Pancreas (tissue), 10 donors: Measurements from ENCODE around the gene DCC. TPM values are rescaled to one million over a fixed set of nuclear protein-coding genes. Genes with fewer than 3 reads are reported as not detected.

Source experiments
- ATAC-seq, 4 donors: fragments of 200-7000 bp; cut with Tn5 transposase; one replicate each; pipeline versions ENCODE4 v1.8.0 to v1.9.1; 2020; ENCODE audit warnings: mild to moderate bottlenecking in 4 of 4, moderate library complexity in 4 of 4
- DNase-seq, 6 donors: peaks; one replicate each; pipeline ENCODE4 v3.0.0-alpha.2; 2020
- FAIRE-seq: peaks from 2 replicates; lab custom pipeline; 2012; peaks lifted over from hg19 to GRCh38; lab: Jason Lieb, UNC
- H3K27ac ChIP-seq, 4 donors: fragments of 200-600 bp; sonication (generic); 1 replicate in 3 of 4; 2 replicates in 1 of 4; pipeline versions ENCODE4 v1.5.0 to v1.8.0; 2020
- H3K27me3 ChIP-seq, 4 donors: fragments of 200-600 bp; one replicate each; pipeline ENCODE4 v1.8.0; 2021
- H3K36me3 ChIP-seq, 3 donors: fragments of 200-600 bp; sonication (generic) in 1 of 3; one replicate each; pipeline versions ENCODE4 v1.5.0 to v1.8.0; 2020 to 2021
- H3K4me1 ChIP-seq, 3 donors: fragments of 200-600 bp; one replicate each; pipeline ENCODE4 v1.8.0; 2021
- H3K4me3 ChIP-seq, 4 donors: fragments of 200-600 bp; sonication (generic) in 2 of 4; one replicate each; pipeline versions ENCODE4 v1.5.0 to v1.8.0; 2020 to 2021
- H3K9me3 ChIP-seq, 4 donors: fragments of 200-600 bp; one replicate each; pipeline ENCODE4 v1.8.0; 2021
- CTCF ChIP-seq, 4 donors: fragments of 200-600 bp; sonication (generic) in 3 of 4; IDR thresholded peaks; one replicate each; pipeline versions ENCODE4 v1.5.0 to v1.8.0; 2021; ENCODE audit warnings: antibody characterized with exemption in 4 of 4
- WGBS, 2 donors: extraction: QIAGEN DNeasy Blood & Tissue Kit; methylation state at CpG; one replicate each; pipeline ENCODE4 v1.1.7; 2013; 5-methylcytosine and 5-hydroxymethylcytosine counted together
- intact Hi-C, 3 donors: fragments of 100-400 bp; cut with DNase I; formaldehyde crosslinking; loops; one replicate each; pipeline versions ENCODE4 v1.11.1 to v1.14.2; 2022
- polyA plus RNA-seq, 2 donors: library from polyadenylated mRNA; stranded (reverse); fragments of 200-250 nt; gene quantifications; one replicate each; pipeline ENCODE4 v1.2.3, GENCODE V29; 2013
- total RNA-seq, 6 donors: library from RNA; stranded (reverse); fragmentation: NEBNext Ultra II Directional in 4 of 6; extraction: Animal tissue kit (Norgen Biotek cat#: 25700) in 4 of 6; gene quantifications; one replicate each; pipeline versions ENCODE4 v1.2.1 to v1.2.4, GENCODE V29; 2021 to 2023
- donor health status: healthy with polysubstance abuse.
- donor health status: DM: no; HTN: no; CAD: no; lungs with moderate emphysema.
- donor health status: DM: no; HTN: no; CAD: no.
- donor health status: control.
- donor health status: control.
- donor health status: Bipolar disorder and iron deficiency.
- donor health status: DM: yes; HTN: yes; CAD: no.
- donor health status: DM: no; HTN: no; CAD: no.
- donor health status: DM: no; HTN: no; CAD: no.
- donor health status: DM: yes; HTN: yes; CAD: no.

Gene DCC
- total and polyA plus RNA-seq, 8 donors, result 0.18 to 0.44 (median 0.28) TPM; not detected in 1

GRCh38 chr18:53281406-53281805 is 941.4 kb downstream of the DCC start:
- Histone ChIP-seq H3K27me3 (no peaks in the 10 kb centered on the region), H3K4me1 (no peaks in the 10 kb centered on the region), H3K4me3 (no peak overlapping the region), H3K27ac (no peak overlapping the region), H3K9me3 (no peaks in the 10 kb centered on the region), H3K36me3 (no peaks in the 10 kb centered on the region)
- intact Hi-C loops, result no loop called here
- no peak for TF ChIP-seq CTCF (IDR thresholded peaks at IDR 0.05)
- FAIRE-seq (no peak), DNase-seq (no peak), ATAC-seq (no peak)
- WGBS, 2 donors, result 66 to 72% methylated on average over 2 of the region's 2 CpGs

DNA sequence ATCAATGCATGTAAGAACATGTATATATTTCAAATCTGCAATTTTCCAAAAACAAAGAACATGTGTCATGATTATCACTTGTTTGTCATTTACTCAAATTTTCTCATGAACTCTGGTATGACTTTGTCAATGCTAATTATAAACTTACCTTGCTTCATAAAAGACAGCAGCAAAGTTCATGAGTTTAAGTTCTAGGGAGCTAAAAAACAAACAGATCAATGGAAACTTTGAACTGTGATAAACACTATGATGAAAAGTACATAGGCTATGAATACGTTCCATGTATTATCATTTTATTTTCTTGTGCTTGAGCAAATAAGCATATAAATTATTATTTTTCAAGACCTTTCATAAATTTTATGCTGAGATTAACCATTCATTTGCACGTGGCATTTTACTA is 943.7 kb downstream of the DCC start:
- no peaks in the 10 kb centered on the region for H3K27me3 ChIP-seq
- H3K27ac ChIP-seq, result no peak overlapping the region
- no peaks in the 10 kb centered on the region for H3K36me3 ChIP-seq
- no peak overlapping the region for H3K4me3 ChIP-seq
- H3K9me3 ChIP-seq, result no peaks in the 10 kb centered on the region
- TF ChIP-seq CTCF (IDR thresholded peaks at IDR 0.05), result no peak
- no peak for FAIRE-seq
- DNase-seq, result no peak
- 37 to 39% methylated on average over 2 of the region's 2 CpGs for whole genome bisulfite sequencing, 2 donors
- intact Hi-C loops, result no loop called here
- H3K4me1 ChIP-seq, result no peaks in the 10 kb centered on the region
- ATAC-seq, result no peak

GRCh38 chr18:53305461-53305860 is 965.5 kb downstream of the DCC start:
- WGBS, 2 donors, result 68 to 80% methylated on average over 6 of the region's 6 CpGs
- no peak overlapping the region for H3K27ac ChIP-seq
- no peak for DNase-seq
- no peaks in the 10 kb centered on the region for H3K4me1 ChIP-seq
- no peaks in the 10 kb centered on the region for H3K27me3 ChIP-seq
- no peak for ATAC-seq
- intact Hi-C loops, result no loop called here
- no peak for FAIRE-seq
- TF ChIP-seq CTCF (IDR thresholded peaks at IDR 0.05), result no peak
- no peaks in the 10 kb centered on the region for H3K36me3 ChIP-seq
- no peaks in the 10 kb centered on the region for H3K9me3 ChIP-seq
- H3K4me3 ChIP-seq, result no peak overlapping the region

DNA sequence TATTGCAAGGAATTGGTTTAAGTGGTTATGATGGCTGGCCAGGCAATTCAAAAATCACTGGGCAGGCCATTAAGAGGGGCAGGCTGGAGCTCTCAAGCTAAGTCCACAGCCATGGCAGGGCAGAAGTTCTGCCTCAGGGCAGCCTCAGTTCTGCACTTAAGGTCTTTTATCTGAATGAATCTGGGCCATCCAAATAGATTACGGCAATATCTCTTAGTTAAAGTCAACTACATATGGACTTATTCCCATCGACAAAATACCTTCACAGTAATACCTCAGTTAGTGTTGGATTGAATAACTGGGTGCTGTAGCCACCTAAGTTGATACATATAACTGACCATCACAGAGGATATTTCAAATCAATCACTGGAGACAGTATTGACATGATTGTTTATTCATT is 979.6 kb downstream of the DCC start:
- Histone ChIP-seq H3K27ac (no peak overlapping the region), H3K9me3 (no peaks in the 10 kb centered on the region), H3K4me3 (no peak overlapping the region), H3K36me3 (no peaks in the 10 kb centered on the region), H3K27me3 (no peaks in the 10 kb centered on the region), H3K4me1 (no peaks in the 10 kb centered on the region)
- ATAC-seq (no peak), FAIRE-seq (no peak), DNase-seq (no peak)
- intact Hi-C loops, result no loop called here
- 65 to 84% methylated on average over 2 of the region's 2 CpGs for WGBS, 2 donors
- no peak for TF ChIP-seq CTCF (IDR thresholded peaks at IDR 0.05)

GRCh38 chr18:53322163-53322562 is 982.2 kb downstream of the DCC start:
- no peak overlapping the region for H3K27ac ChIP-seq
- H3K4me1 ChIP-seq, result no peaks in the 10 kb centered on the region
- no peak for TF ChIP-seq CTCF (IDR thresholded peaks at IDR 0.05)
- intact Hi-C loops, result no loop called here
- H3K4me3 ChIP-seq, result no peak overlapping the region
- H3K36me3 ChIP-seq, result no peaks in the 10 kb centered on the region
- WGBS, 2 donors, result 33 to 45% methylated on average over 1 of the region's 1 CpG
- DNase-seq (no peak), ATAC-seq (no peak), FAIRE-seq (no peak)
- H3K9me3 ChIP-seq, result no peaks in the 10 kb centered on the region
- no peaks in the 10 kb centered on the region for H3K27me3 ChIP-seq
